GM18861 (cell line): ENCODE data around the gene ING5.
"Not testable (repeated sequence)": the region's sequence is repeated elsewhere in the genome, so short reads cannot be mapped to it uniquely, and the experiment has no call there.

Source experiments
- ATAC-seq: cut with Tn5 transposase; IDR thresholded peaks from one replicate; pipeline ENCODE4 v1.9.1; 2021; ENCODE audit not compliant: unreplicated experiment

The ING5 gene

DNA sequence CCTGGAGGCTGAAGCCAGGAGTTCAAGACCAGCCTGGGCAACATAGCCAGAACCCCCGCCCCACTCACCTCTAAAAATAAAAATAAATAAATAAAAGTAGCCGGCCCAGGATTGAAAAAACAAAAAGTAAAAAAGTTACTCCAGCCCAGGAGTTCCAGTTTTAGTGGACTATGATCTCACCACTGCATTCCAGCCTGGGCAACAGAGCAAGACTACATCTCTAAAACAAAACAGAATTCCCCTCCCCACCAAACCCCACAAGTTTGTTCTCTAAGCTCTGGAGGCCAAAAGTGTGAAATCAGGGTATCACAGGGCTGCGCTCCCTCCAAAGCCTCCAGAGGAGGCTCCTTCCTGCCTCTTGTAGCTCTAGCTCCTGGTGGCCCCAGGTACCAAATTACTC lies 34.3 kb downstream of the ING5 start:
- no peak for ATAC-seq

GRCh38 chr2:241738040-241738686 lies 36.3 kb downstream of the ING5 start:
- ATAC-seq = no peak

- ATAC-seq = no peak
These were observed 37.3 kb downstream of the ING5 start for GRCh38 chr2:241739177-241739576.

DNA sequence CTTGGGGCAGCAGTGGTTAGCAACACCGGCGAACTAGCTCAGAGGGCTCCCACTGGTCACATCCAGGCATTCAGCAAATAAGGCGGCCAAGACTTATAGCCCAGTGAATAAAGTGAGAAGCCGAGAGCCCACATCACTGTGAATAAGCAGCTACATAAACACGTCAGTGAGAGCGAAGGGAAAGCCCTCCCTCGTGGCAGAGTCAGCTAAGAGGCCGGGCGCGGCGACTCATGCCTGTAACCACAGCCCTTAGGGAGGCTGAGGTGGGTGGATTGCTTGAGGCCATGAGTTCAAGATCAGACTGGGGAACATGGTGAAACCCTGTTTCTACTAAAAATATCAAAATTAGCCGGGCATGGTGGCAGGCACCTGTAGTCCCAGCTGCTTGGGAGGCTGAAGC lies 37.8 kb downstream of the ING5 start:
- ATAC-seq = no peak

GRCh38 chr2:241741016-241741415 lies 39.2 kb downstream of the ING5 start:
- no peak for ATAC-seq

- no peak for ATAC-seq
These were observed 40.6 kb downstream of the ING5 start for GRCh38 chr2:241742320-241742939.

- ATAC-seq = not testable (repeated sequence)
These were observed 41.2 kb downstream of the ING5 start for GRCh38 chr2:241743008-241743407.

DNA sequence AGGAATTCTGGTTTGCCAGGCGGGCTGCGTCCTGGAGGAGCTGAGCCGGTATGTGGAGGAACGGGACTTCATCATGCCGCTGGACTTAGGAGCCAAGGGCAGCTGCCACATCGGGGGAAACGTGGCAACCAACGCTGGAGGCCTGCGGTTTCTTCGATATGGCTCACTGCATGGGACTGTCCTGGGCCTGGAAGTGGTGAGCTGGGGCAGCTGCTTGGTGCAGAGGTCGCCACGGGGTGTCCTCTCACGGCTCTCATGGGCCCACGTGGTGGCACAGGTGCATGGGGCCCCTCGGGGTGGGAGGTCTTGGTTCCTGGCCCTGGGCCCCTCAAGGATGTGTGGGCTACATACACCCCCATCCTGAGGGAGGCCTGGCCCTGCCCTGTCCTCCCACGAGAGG lies 41.8 kb downstream of the ING5 start:
- no peak for ATAC-seq

DNA sequence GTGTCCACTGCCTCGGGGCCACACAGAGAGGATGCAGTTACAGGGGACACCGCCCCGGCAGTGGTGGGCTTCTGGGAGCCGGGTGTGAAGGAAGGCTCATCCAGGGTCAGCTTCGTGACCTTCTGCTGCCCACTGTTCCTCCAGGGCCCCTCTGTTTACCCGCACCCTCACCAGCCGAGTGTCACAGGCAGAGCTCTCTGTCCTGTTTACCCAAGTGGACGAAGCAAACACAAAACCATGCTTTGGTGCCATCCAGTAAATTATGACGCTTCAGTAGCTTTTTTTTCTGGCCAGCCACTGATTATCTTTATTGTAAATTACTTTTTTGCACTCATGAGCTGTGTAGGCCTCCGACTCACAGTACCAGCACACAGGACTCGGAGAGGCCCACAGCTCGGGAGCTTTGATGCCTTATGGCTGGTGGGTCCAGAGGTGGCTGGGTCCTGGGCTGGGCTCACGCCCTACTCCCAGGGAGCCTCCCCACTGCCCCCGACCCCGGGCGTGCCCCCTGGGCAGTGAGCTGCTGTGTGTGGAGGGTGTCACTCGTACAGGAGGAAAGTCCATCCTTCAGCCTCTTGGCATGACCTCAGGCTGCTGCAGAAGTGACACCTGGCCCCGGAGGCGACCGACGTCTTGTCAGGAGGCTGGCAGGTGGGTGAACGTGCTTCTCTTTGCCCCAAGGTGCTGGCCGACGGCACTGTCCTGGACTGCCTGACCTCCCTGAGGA lies 42.4 kb downstream of the ING5 start:
- no peak for ATAC-seq

GRCh38 chr2:241745276-241745675 lies 43.4 kb downstream of the ING5 start:
- ATAC-seq = no peak

DNA sequence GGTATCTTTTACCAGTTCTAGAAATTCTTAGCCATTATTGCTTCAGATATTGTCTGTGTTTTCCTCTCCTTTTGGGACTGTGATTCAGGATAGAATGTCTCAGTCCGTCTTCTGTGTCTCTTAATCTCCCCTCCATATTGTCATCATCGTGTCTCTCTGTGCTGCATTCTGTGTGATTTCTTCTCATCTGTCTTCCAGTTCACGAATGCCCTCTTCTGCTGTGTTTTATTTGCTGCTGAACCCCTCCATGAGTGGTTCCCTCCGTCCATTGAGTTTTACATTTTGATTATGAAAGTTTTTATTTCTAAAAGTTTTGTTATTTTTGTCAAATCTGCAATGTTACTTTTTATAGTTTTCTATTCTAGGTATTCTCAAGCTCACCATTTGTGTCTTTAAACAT lies 44.2 kb downstream of the ING5 start:
- no peak for ATAC-seq

DNA sequence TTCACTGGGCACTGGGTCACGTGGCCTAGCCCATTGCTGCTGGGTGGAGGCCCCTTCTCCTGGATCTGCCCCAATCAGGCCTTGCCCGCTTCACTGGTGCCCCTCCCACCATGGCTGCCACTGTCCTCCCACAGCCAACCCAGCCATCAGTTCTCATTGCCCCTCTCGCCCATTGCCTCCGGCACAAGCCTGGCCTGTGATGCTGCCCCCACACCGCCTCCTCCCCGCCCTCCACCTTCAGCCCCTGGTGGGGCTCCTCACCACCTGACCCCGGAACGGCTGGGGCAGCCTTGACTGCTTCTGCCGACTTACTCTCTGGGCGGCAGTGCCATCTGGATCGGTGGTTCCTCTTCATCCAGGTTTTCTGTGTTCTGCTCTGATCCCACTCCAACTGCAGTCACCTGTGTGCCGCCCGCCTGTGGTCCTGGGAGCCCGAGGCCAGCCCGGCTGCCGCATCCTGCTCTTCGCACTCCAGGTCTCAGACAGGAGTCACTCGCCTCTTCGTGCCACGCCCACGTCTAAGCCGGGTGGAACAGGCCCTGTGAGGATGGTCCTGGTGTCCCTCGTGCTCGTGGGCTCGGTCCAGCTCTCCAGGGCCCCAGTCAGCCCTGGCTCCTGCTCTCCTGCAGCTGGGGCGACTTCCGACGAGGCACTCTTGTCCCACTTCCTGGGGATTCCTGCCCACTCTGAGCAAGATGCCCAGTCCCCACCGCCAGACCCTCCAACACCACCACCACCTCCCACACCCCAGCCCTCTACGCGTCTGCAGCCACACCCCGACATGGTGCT lies 46.8 kb downstream of the ING5 start:
- no peak for ATAC-seq

- ATAC-seq = no peak
These were observed 48.4 kb downstream of the ING5 start for GRCh38 chr2:241750076-241750840.

DNA sequence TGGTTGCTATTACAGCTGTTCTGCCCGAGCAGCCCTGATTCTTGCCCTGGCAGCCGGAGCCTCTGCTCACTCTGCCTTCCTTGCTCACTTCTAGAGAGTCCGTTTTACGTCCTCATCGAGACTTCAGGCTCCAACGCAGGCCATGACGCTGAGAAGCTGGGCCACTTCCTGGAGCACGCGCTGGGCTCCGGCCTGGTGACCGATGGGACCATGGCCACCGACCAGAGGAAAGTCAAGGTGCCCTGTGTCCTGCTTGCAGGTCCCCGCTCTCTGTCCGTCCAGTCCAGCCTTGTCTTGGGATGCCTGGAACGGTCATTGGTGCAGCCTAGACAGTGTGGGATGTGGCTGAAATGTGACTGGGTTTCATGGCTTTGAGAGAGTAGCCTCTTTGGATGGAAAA lies 49.3 kb downstream of the ING5 start:
- ATAC-seq = no peak

GRCh38 chr2:241751776-241752175 lies 49.9 kb downstream of the ING5 start:
- ATAC-seq = no peak

GRCh38 chr2:241752253-241752652 lies 50.4 kb downstream of the ING5 start:
- no peak for ATAC-seq

GRCh38 chr2:241752689-241753276 lies 50.9 kb downstream of the ING5 start:
- ATAC-seq = no peak

GRCh38 chr2:241753493-241753892 lies 51.7 kb downstream of the ING5 start:
- no peak for ATAC-seq

- ATAC-seq = no peak
These were observed 52.2 kb downstream of the ING5 start for GRCh38 chr2:241754042-241754441.

GRCh38 chr2:241755166-241755565 lies 53.3 kb downstream of the ING5 start:
- no peak for ATAC-seq
